Limb (tissue), 2 donors: ENCODE data around the gene KIAA0930.
"Not testable (repeated sequence)": the region's sequence is repeated elsewhere in the genome, so short reads cannot be mapped to it uniquely, and the experiment has no call there.

ENCODE experiments used
- DNase-seq, 2 donors: peaks; one replicate each; pipeline ENCODE4 v3.0.0-alpha.2; 2016; ENCODE audit errors: extremely low spot score in 2 of 2

Gene KIAA0930

DNA sequence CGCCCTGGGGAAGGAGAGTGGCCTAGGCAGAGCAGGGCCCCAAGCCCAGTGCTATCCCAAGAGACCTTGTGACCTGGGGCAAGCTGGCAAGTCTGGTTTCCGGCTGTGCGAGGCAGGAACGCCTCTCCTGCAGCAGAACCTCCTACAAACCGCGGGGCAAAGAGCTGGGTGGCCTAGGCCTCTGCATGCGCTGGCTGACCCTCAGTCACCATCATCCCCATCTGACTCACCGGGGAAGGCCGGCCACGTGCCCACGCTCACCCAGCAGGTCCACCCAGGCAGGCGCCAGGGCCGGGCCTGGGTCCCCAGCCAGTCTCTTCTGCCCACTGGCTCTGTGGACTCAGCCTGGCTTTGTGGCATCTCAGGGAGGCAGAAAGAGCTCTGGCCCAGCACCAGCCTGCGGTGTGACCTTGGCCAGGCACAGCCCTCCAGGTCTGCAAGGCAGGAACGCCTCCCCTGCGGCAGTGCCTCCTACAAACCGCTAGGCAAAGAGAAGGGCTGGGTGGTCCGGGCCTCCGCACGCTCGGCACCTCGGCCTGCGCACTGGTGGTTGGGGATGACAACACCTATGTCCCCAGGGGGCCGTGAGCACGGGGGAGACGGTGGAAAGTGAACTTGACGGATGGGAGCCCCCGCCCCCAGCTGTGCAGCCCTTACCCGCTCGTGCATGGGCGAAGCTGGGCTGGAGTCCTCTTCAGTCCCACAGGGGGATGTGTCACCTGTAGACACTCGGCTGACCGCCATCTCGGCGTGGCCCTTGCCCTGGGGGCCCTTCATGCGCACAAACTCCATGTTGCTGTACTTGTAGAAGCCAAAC, 38.2 kb downstream of the KIAA0930 start:
- no peak for DNase-seq

- DNase-seq: no peak
Measured at GRCh38 chr22:45201678-45202332, 38.9 kb downstream of the KIAA0930 start.

DNA sequence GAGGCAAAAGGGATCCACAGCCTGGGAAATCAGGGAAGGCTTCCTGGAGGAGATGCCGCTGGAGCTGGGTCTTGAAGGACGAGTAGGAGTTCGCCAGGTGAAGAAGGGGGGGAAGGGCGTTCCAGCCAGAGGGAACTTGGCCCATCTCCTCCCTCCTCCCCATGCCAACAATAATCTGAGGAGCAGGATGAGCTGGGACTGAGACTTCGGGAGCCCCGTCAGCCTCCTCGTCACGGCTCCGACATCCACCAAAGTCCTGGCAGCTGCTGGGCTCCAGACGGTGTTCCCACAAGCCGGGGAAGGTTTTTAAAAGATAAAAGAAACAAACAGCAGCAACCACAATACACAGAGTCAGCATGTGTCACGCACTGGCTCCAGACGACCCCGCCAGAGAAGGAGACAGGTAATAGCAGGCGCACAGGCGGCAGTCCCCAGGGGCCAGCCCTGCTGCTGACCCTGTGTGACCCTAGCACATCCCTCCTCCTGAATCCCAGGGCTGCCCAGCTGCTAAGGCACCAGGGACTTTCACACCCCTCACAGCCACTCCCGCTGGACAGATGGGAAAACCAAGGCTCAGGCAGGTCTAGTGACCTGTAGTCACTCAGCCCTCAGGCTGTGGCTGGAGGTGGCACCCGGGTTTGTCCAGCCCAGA, 39.7 kb downstream of the KIAA0930 start:
- no peak for DNase-seq

- DNase-seq: no peak
Measured at GRCh38 chr22:45200230-45200629, 40.5 kb downstream of the KIAA0930 start.

- no peak for DNase-seq
Measured at GRCh38 chr22:45199723-45200122, 41.0 kb downstream of the KIAA0930 start.

GRCh38 chr22:45198463-45198795, 42.3 kb downstream of the KIAA0930 start:
- DNase-seq: no peak

GRCh38 chr22:45197606-45198462, 42.9 kb downstream of the KIAA0930 start:
- no peak for DNase-seq

- no peak for DNase-seq
Measured at GRCh38 chr22:45196926-45197605, 43.6 kb downstream of the KIAA0930 start.

DNA sequence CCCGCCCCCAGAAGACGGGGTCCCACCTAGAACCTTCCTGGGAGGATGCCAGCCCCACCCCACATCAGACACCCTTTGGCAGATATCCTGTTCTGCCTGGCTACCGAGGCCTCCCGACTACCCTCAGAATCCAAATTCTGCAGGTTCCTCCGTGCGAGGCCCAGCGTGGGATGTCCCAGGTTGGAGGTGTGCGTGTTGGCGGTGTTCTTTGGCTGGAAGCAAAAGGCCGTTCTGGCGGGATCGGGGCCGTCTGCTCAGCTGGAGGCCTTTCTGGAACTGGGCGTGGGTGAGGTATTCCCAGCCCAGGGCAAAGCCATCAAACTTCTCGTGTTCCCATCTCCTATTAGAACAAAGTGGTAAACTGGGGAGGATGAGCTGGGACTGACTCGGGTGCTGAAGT, 44.4 kb downstream of the KIAA0930 start:
- DNase-seq: no peak

DNA sequence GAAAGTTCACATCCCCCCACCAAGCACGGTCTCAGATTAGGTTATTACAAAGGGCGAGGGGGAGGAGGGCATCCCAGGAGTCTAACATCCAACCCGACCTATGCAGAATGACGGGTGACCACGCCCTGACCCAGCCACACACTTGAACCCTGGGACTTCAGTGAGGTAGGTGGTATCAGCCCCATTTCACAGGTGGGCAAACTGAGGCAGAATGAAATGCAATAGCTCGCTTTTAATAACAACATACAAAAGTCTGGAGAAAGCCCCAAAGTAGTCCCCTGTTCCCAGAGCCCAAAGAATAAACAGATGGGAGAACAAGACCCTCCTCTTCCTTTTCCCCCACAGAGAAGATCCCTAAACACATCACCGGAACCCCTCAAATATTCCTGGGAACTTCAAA, 45.1 kb downstream of the KIAA0930 start:
- no peak for DNase-seq

DNA sequence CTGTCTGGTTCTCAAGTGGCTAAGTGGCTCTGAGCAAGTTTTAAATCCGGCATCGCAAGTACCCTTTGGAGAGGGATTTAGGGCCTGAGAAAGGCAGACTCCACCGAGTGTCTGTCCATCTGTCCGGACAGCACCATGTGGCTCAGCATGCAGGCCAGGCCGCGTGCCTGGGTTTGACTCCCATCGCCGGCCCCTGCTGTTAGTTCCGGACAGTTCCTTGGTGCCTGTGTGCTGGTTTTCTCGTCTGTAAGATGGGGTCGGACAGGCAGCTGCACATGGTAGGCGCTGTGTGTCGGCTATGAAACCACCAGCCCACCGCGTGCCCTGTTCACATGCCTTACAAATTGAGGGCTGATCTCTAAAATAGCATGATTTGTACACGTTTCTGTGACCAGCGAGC, 46.0 kb downstream of the KIAA0930 start:
- no peak for DNase-seq

DNA sequence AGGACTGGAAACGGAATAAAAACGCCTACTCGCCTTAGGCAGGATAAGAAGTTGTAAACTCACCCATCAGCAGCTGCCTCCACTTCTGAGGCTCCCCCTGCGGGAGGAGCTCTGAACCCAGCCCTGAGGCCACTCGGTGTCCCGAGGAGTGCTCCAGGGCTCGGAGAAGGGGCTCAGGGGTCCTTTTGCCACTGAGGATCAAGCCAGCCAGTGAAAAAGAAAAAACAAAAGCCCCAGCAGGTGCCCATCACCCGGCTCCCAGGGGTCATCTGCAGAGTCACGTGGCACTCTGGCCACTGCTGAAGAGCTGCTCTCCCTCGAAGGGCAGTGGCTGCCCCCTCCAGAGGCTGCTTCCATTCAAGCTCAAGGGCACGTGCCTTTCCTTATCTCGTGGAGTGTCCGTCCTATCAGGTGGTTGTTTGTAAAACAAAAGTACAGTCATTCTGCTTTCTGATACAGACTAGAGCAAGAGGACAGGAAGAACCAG, 48.0 kb downstream of the KIAA0930 start:
- no peak for DNase-seq

GRCh38 chr22:45191746-45192145, 48.9 kb downstream of the KIAA0930 start:
- not testable (repeated sequence) for DNase-seq

DNA sequence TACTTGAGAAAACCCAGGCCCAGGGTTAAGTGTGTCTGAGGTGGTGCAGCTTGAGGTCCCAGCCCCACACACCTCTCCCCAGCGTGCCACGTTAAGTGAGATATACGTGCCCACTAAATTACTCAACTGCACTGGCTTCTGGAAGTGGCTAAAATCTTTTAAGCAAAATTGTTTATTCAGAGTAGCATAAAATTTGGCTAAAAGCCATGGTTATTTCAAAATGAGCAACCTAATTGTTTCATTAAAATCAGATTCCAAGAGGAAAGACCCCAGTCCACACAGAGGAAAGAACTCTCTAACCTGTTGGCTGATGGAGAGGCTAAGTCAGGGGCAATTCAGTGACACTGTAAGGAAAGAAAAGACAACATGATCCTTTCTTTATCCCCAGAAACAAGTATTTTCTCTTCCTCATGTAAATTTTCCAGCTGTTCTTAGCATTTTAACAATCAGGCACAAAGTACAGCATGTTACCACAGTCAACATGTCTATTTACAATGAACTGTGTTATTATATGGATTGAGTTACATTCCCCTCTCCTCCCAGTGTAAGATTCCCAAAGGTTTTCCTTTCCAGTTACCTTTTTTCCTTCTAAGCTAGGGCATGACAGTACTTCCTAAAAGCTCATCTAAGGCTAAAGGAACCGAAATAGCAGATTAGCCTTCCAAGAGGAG, 50.4 kb downstream of the KIAA0930 start:
- DNase-seq: no peak

DNA sequence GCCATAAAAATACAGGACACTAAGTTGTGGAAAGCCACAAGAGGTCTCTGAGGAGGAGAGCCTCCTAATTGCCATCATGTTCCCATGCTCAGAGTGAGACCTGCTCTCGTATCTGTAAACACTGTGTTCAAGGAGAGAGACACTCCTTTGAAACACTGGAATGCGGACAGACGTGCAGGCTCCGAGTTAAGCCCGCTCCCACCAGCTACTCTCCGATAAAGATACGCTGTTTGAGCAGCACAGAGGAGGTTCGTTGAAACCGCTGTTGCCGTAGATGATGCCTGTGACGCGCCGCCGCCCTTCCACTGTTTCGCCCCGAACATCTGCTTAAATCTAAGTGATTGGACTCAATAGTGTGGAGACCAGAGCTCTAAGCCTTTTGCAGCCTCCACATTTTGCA, 51.9 kb downstream of the KIAA0930 start:
- DNase-seq: no peak

GRCh38 chr22:45187891-45188290, 52.8 kb downstream of the KIAA0930 start:
- DNase-seq: no peak

DNA sequence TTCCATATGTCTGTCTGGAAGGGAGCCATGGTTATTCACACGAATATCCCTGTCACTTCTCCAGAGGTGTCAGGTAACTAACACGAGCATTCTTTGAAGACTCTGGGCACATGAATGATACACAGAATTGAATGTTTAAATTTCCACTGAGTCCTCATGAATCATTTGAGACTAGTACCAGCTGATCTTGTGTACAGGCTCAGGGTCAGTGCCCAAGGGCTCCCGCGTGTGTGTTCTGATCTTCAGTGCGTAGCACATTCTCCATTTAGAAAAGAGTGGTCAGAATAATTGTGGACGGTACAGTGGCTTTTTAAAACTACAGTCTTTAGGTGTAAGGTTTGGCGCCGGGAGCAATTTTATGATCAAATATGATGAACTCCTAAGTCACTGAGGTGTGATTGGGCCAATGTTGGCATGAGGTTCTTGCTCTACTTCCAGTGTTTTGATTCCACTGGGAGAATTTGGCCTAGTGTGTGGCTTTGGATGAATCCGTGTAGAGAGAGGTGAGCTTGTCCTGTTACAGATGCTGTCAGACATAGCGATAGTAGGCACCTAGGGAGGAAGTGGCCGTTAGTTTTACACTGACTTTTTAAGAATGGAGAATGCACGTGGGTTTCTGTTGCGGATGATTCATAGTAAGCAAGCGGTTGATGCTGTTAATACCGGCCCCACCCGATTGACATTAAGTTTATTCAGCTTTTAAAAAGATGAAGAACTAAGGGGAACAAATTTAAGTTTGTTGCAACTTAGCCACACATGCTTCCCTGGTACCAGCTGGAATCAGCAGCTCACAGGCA, 54.8 kb downstream of the KIAA0930 start:
- DNase-seq: no peak

DNA sequence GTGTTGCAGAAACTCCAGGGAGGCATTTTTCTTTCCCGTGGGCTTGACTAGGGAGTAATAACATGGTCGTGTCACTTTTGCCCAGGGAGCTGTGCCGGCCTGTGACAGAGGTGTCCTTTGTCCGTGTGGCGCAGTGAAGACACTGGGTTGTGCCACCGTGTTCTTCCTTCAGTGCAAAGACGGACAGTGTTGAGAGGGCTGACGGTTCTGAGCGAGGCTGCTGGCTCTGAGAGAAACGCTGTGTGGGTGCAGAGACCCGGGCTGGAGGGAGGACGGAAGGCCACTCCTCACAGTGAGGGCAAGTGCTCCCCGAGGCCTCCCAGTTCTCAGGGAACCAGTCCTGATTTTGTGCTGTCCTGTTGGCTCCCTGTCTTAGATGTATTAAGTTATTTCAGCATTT, 56.7 kb downstream of the KIAA0930 start:
- no peak for DNase-seq

GRCh38 chr22:45181766-45182165, 58.9 kb downstream of the KIAA0930 start:
- DNase-seq: no peak

- DNase-seq: no peak
Measured at GRCh38 chr22:45181240-45181639, 59.5 kb downstream of the KIAA0930 start.
